Cardiac atrium fibroblast (primary cell): ENCODE results near the gene GUK1. TPM values are rescaled to one million over a fixed set of nuclear protein-coding genes. Genes with fewer than 3 reads are reported as not detected.

ENCODE experiments used
- total RNA-seq: library from RNA; depleted of rRNA; stranded (reverse); fragments of >200 nt; gene quantifications from 2 replicates; pipeline ENCODE4 v1.2.3, GENCODE V29; 2015

The GUK1 gene, protein sequence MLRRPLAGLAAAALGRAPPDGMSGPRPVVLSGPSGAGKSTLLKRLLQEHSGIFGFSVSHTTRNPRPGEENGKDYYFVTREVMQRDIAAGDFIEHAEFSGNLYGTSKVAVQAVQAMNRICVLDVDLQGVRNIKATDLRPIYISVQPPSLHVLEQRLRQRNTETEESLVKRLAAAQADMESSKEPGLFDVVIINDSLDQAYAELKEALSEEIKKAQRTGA
- total RNA-seq, result 343 and 370 TPM in 2 replicates

DNA sequence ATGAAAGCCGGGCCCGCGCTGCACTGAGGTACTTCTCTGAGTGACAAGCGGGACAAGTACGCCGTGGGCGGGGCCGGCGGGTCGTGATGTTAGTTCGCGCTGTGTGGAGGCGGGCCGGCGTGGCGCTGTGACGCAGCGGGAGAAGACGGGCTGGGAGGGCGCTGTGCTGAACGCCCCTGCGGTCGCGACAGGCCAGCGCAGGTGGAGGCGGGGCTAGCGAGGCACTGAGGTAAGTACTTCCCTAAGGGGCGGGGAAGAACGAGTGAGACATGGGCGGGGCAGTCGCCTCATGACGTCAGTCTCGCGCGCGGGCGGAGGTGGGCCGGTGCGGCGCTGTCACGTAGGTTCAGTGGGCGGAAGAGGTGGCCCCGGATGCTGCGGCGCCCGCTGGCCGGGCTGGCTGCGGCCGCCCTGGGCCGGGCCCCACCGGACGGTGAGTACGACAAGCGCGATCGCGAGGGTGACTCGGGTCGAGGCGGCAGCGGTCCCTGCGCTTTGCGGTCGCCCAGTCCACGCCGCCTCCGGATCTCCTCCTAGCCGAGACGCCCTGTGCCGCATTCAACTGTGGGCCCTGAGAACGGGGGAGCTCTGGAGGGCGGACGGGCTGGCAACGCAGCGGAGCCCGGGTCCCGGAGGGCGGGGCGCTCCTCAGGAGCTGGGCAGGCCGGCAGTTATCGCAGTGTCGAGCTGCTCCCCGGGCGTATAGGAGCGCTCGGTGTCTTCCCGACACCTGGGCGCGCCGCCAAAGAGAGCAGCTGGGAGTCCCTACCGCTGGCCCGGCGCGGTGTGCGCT, at the start of gene GUK1:
Gene GUK1, plus strand, starts transcription at position 349 of the 793 bp plus-strand sequence. Its CDS starts 24 bp downstream, at position 373.

GRCh38 chr1:228102791-228103620, 37.1 kb upstream of the GUK1 start, which contains the start of gene C1orf35:
C1orf35 (minus strand) TSS chr1:228103325; CDS start chr1:228103227, 98 bp downstream.

GRCh38 chr1:228109073-228109961, 30.8 kb upstream of the GUK1 start, which contains the start of gene MRPL55:
MRPL55 (minus strand) TSS chr1:228109299; CDS start chr1:228108260, 1,039 bp downstream.

GRCh38 chr1:228149406-228150119, 9.5 kb downstream of the GUK1 start, which contains the start of gene GJC2:
GJC2 (plus strand) TSS chr1:228149930; CDS start chr1:228157759, 7,829 bp downstream.

GRCh38 chr1:228165372-228166169, 25.5 kb downstream of the GUK1 start, which contains the start of gene IBA57:
IBA57 (plus strand) TSS chr1:228165804; CDS start chr1:228165817, 13 bp downstream.

Other genes with a start within 250 kb of the GUK1 start
- gene WNT9A, start 192.3 kb upstream of the GUK1 start, total RNA-seq, result 0.36 TPM in 1 of 2 replicates, not detected in the other
- not detected in 2 replicates for gene WNT3A, start 133.3 kb upstream of the GUK1 start, total RNA-seq
- gene ARF1, start 57.6 kb upstream of the GUK1 start, total RNA-seq, result 454 and 457 TPM in 2 replicates
- 5.0 and 13.5 TPM in 2 replicates for gene C1orf35, start 37.0 kb upstream of the GUK1 start, total RNA-seq
- gene MRPL55, start 31.0 kb upstream of the GUK1 start, total RNA-seq, result 41.7 and 74.7 TPM in 2 replicates
- 1.4 and 1.5 TPM in 2 replicates for gene GJC2, start 9.7 kb downstream of the GUK1 start, total RNA-seq
- gene IBA57, start 25.5 kb downstream of the GUK1 start, total RNA-seq, result 8.1 and 8.5 TPM in 2 replicates
- gene OBSCN, start 67.8 kb downstream of the GUK1 start, total RNA-seq, result 1.5 and 2.3 TPM in 2 replicates